H1 (cell line): ENCODE data around the gene CHEK2. TPM values are rescaled to one million over a fixed set of nuclear protein-coding genes. Genes with fewer than 3 reads are reported as not detected.

Source experiments
- GTF2F1 ChIP-seq: IDR thresholded peaks from 2 replicates; pipeline ENCODE4 v1.6.1; 2012; ENCODE audit warnings: low read depth, low read length, improper control_type of control experiment, borderline replicate concordance
- RBBP5 ChIP-seq: IDR thresholded peaks from 2 replicates; pipeline ENCODE4 v1.7.1; 2012; ENCODE audit warnings: low read depth, mild to moderate bottlenecking, inconsistent platforms, low read length, moderate library complexity, borderline replicate concordance
- RNF2 ChIP-seq: fragments of 200-900, 300-1000 bp; sonication (generic); IDR thresholded peaks from 2 replicates; pipeline ENCODE4 v1.7.1; 2016; ENCODE audit warnings: borderline replicate concordance, low read depth, mild to moderate bottlenecking, antibody characterized with exemption, low read length; ENCODE audit not compliant: poor library complexity, severe bottlenecking; ENCODE audit errors: missing control alignments
- SIN3A ChIP-seq, 2 experiments: IDR thresholded peaks in 1 of 2; conservative IDR thresholded peaks in 1 of 2; 2 replicates each; pipeline ENCODE4 v1.6.1; 2011 to 2012; ENCODE audit warnings: low read length in 2 of 2, improper control_type of control experiment in 1 of 2, low read depth in 1 of 2, mild to moderate bottlenecking in 1 of 2
- TEAD4 ChIP-seq: IDR thresholded peaks from 2 replicates; pipeline ENCODE4 v1.6.1; 2012; ENCODE audit warnings: low read depth, low read length, inconsistent platforms, mixed read lengths
- polyA plus RNA-seq, 7 experiments: library from polyadenylated mRNA; depleted of rRNA in 3 of 7; stranded (reverse) in 5 of 7; unstranded in 2 of 7; fragments of >200 nt in 5 of 7; fragments of 200-250 nt in 2 of 7; gene quantifications; 1 replicate in 5 of 7; 2 replicates in 1 of 7; 4 replicates in 1 of 7; pipeline versions ENCODE4 v1.2.1 to v1.2.3, GENCODE V29; 2011 to 2013; ENCODE audit warnings: missing spikeins in 2 of 7, mixed read lengths in 2 of 7
- total RNA-seq: library from RNA; stranded (reverse); fragmentation: NEBNext Ultra II Directional; extraction: Animal tissue kit (Norgen Biotek cat#: 25700); gene quantifications from 2 replicates; pipeline ENCODE4 v1.2.1, GENCODE V29; 2021

The CHEK2 gene
- total and polyA plus RNA-seq, 2 of the 8 experiments (the other 6 are each of a cell fraction or from before 2014, with no cell fraction given): 74.9 to 89.5 TPM

DNA sequence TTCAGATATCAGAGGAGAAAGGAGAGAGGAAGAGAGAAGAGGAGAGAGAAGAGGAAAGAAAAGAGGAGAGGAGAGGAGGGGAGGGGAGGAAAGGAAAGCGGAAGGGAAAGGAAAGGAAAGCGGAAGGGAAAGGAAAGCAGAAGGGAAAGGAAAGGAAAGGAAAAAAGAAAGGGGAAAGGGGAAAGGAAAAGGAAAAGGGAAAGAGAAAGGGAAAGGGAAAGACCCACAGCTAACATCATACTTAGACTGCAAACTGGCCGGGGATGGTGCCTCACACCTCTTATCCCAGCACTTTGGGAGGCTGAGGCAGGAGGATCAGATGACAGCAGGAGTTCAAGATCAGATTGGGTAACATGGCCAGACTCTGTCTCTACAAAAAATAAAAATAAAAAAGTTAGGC is 11.4 kb downstream of the CHEK2 start (continued):
- TF ChIP-seq RBBP5 (no peak), RNF2 (no peak), SIN3A (conservative IDR thresholded peaks at IDR 0.05 in 1 of 2, IDR thresholded peaks at IDR 0.05 in 1 of 2; ENCODE audit: low read depth in 1 of 2, low read length in 2 of 2) (no peak), TEAD4 (no peak), GTF2F1 (no peak)
